A549 (cell line): Measurements from ENCODE around the gene SLC26A2. TPM values are rescaled to one million over a fixed set of nuclear protein-coding genes. Genes with fewer than 3 reads are reported as not detected.

Experiments used
- ATAC-seq, 2 experiments: fragments of 200-7000 bp in 1 of 2; fragments of >200 bp in 1 of 2; cut with Nextera tagmentation in 1 of 2; cut with Tn5 transposase in 1 of 2; 3 replicates each; pipeline versions ENCODE4 v1.8.0 to v1.9.1; 2018 to 2020; ENCODE audit warnings: mild to moderate bottlenecking in 1 of 2, moderate library complexity in 1 of 2
- CTCF ChIA-PET: fragments of 300-600 bp; sonication (Branson Sonifier 250); formaldehyde crosslinking; extraction: SDS; loops from one replicate; lab custom pipeline; 2021; ENCODE audit warnings: antibody characterized with exemption, inconsistent platforms; lab: Yijun Ruan, JAX
- POLR2A ChIA-PET: fragments of 350-600 bp; formaldehyde crosslinking; extraction: SDS; loops from one replicate; lab custom pipeline; 2021; ENCODE audit warnings: antibody characterized with exemption, inconsistent platforms; lab: Yijun Ruan, JAX
- DNase-seq, 2 experiments: peaks; one replicate each; pipeline versions ENCODE4 v3.0.0 to v3.0.0-alpha.2; 2011 to 2016; ENCODE audit warnings: low read depth in 1 of 2, low spot score in 1 of 2
- FAIRE-seq: peaks from 2 replicates; lab custom pipeline; 2011; peaks lifted over from hg19 to GRCh38; lab: Jason Lieb, UNC
- H3K27ac ChIP-seq, 2 experiments: fragments of >200 bp; sonication (Bioruptor Twin); formaldehyde crosslinking; 3 replicates each; pipeline ENCODE4 v1.5.1; 2016 to 2017
- H3K4me1 ChIP-seq: fragments of >200 bp; sonication (Bioruptor Twin); formaldehyde crosslinking; 3 replicates; pipeline ENCODE4 v1.6.1; 2016
- H3K4me2 ChIP-seq: fragments of >200 bp; sonication (Bioruptor Twin); formaldehyde crosslinking; 3 replicates; pipeline ENCODE4 v1.6.1; 2016
- H3K4me3 ChIP-seq: fragments of >200 bp; sonication (Bioruptor Twin); formaldehyde crosslinking; 3 replicates; pipeline ENCODE4 v1.5.1; 2016
- H3K9me3 ChIP-seq: fragments of >200 bp; sonication (Bioruptor Twin); formaldehyde crosslinking; 3 replicates; pipeline ENCODE4 v1.6.1; 2016
- EHF ChIP-seq: fragments of 250-450 bp; sonication (Bioruptor Pico); IDR thresholded peaks from 2 replicates; pipeline ENCODE4 v1.5.0; 2020; ENCODE audit warnings: mild to moderate bottlenecking
- ESRRA ChIP-seq: fragments of 150-350 bp; IDR thresholded peaks from 2 replicates; pipeline ENCODE4 v1.6.1; 2014; ENCODE audit warnings: mild to moderate bottlenecking, low read length, borderline replicate concordance
- FOSL2 ChIP-seq, 2 experiments: fragments of 450-650 bp in 1 of 2; fragments of >200 bp in 1 of 2; sonication (Bioruptor Twin) in 1 of 2; formaldehyde crosslinking; IDR thresholded peaks; 2 replicates each; pipeline versions ENCODE4 v1.5.0 to v1.6.1; 2016 to 2020; ENCODE audit warnings: mild to moderate bottlenecking in 1 of 2, moderate library complexity in 1 of 2
- GATA3 ChIP-seq: IDR thresholded peaks from 2 replicates; pipeline ENCODE4 v1.6.1; 2012; ENCODE audit warnings: borderline replicate concordance
- KDM5A ChIP-seq: fragments of 200-600 bp; sonication (generic); IDR thresholded peaks from 2 replicates; pipeline ENCODE4 v1.6.1; 2016; ENCODE audit warnings: antibody characterized with exemption, mild to moderate bottlenecking
- POLR2A ChIP-seq: IDR thresholded peaks from 2 replicates; pipeline ENCODE4 v1.6.1; 2012; ENCODE audit warnings: mild to moderate bottlenecking, low read length
- RAD21 ChIP-seq, 2 experiments: fragments of >200 bp in 1 of 2; sonication (Bioruptor Twin) in 1 of 2; formaldehyde crosslinking in 1 of 2; IDR thresholded peaks in 1 of 2; conservative IDR thresholded peaks in 1 of 2; 2 replicates in 1 of 2; 3 replicates in 1 of 2; pipeline ENCODE4 v1.6.1; 2012 to 2018; ENCODE audit warnings: inconsistent platforms in 1 of 2
- RARB ChIP-seq: fragments of 250-450 bp; sonication (Bioruptor Pico); IDR thresholded peaks from 2 replicates; pipeline ENCODE4 v1.8.0; 2021; ENCODE audit warnings: mild to moderate bottlenecking, moderate library complexity
- SMC3 ChIP-seq: fragments of >200 bp; sonication (Bioruptor Twin); formaldehyde crosslinking; IDR thresholded peaks from 3 replicates; pipeline ENCODE4 v1.6.1; 2018; ENCODE audit warnings: inconsistent platforms
- TFCP2L1 ChIP-seq: fragments of 250-450 bp; sonication (Bioruptor Pico); IDR thresholded peaks from 2 replicates; pipeline ENCODE4 v1.5.0; 2021; ENCODE audit warnings: mild to moderate bottlenecking
- ZC3H11A ChIP-seq: fragments of 450-650 bp; IDR thresholded peaks from 2 replicates; pipeline ENCODE4 v1.6.1; 2014; ENCODE audit warnings: antibody characterized with exemption, mild to moderate bottlenecking
- WGBS: methylation state at CpG from one replicate; pipeline ENCODE4 v1.1.6; 2017; ENCODE audit errors: missing lambda C conversion rate; 5-methylcytosine and 5-hydroxymethylcytosine counted together
- polyA plus RNA-seq, 4 experiments: library from polyadenylated mRNA; depleted of rRNA in 3 of 4; stranded (reverse); fragments of >200 nt; fragmentation: RNase III in 1 of 4; extraction: RNeasy Plus Mini Kit Qiagen cat#74134 plus additional on column Dnase treatment in 1 of 4; gene quantifications; 2 replicates in 3 of 4; 3 replicates in 1 of 4; pipeline ENCODE4 v1.2.3, GENCODE V29; 2011 to 2017
- TF ChIP-seq, protein P1 (sequence below): IDR thresholded peaks from 2 replicates; pipeline ENCODE4 v1.6.1; 2012
- TF ChIP-seq, protein P2 (sequence below): fragments of 250-450 bp; sonication (Bioruptor Pico); IDR thresholded peaks from 2 replicates; pipeline ENCODE4 v1.5.0; 2020; ENCODE audit warnings: low read depth, mild to moderate bottlenecking, moderate library complexity
- TF ChIP-seq, protein P3 (sequence below): fragments of >200 bp; sonication (Bioruptor Twin); formaldehyde crosslinking; IDR thresholded peaks from 3 replicates; pipeline ENCODE4 v1.5.1; 2016

The SLC26A2 gene
- polyA plus RNA-seq, 2 of the 4 experiments (the other 2 are of a cell fraction) = 31.9 to 32.2 TPM

DNA sequence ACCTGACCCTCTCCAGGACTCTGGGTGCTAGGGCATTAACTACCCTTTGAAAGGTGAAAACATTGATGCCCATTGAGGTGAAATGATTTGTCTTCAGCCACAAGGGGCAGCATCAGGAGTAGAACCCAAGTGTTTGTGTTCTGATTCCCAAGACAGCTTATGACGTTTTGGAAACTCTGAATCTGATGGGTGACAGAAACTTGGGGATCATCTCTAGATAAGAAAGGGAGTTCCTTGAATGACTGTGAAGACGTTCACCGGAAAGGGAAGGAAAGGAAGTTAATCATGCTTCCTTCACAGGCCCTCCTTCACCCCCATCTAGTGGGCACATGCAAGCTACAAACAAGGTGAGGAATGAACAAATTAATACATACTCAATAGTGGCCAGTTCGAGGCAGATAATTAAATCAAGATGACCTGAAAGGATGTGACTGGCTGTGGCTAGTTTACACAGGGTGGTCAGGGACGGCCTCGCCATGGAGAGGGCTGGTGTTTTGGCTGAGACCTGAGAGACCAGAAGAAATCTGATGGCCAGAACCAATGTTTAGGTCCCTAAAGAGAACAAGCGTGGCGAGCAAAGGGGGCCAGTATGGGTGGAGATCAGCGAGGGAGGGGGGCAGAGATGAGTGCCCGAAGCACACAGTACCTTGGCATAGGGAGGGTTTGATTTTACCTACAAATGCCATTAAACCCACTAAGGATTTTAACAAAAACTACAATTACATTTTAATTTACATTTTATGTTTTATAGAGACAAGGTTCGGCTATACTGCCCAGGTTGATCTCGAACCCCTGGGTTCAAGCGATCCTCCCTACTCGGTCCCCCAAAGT lies 937 bp upstream of the SLC26A2 start (continued):
- TF ChIP-seq RARB (CRISPR knock-in tag) (peak; percentile 20; the same call in 1 of the 2 replicates), GATA3 (peak; percentile 34; the same call in 1 of the 2 replicates), POLR2A (peak; percentile 36; the same call in 1 of the 2 replicates)
- TF ChIP-seq, protein P1, sequence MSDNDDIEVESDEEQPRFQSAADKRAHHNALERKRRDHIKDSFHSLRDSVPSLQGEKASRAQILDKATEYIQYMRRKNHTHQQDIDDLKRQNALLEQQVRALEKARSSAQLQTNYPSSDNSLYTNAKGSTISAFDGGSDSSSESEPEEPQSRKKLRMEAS = peak; percentile 79; the same call in 1 of the 2 replicates

DNA sequence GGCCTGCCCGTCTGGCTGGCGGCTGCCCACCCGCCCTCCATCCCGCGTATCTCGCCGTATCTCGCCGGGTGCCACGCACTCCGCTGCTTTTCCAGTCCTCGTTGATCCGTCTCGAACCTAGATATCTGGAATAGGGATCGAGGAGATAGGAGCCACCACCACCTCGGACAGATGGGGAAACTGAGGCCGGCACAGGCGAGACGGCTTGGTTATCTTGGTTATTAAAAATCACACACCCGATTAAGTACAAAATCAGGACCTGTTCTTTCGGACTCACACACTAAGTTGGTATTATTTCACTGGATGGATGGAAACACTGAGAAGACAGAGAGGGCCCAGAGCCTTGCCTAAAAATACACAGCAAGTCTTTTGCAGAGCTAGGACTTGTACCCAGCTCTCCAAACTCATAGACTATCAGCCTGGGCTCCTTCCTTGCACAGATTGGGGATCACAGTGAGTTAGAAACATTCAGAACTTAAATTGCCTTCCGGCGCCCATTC lies 678 bp downstream of the SLC26A2 start:
- FAIRE-seq (no peak), DNase-seq (no peak), ATAC-seq (peak in 1 of 2 experiments; percentile 31; a peak in 3 of 6 replicates)
- TF ChIP-seq, protein P1 = no peak
- TF ChIP-seq, protein P2, sequence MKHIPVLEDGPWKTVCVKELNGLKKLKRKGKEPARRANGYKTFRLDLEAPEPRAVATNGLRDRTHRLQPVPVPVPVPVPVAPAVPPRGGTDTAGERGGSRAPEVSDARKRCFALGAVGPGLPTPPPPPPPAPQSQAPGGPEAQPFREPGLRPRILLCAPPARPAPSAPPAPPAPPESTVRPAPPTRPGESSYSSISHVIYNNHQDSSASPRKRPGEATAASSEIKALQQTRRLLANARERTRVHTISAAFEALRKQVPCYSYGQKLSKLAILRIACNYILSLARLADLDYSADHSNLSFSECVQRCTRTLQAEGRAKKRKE (CRISPR knock-in tag) = 0 out of 2 replicates have a peak, but pooled peaks have one; percentile 16
- CTCF ChIA-PET = interaction anchor here (0.6 to 16.5 kb wide), 24 partner anchors 10 to 342 kb away, joined by 3 to 594 read pairs (median 9); partner anchors contain the start of gene PDE6A
- peak overlapping the region; percentile 80 for H3K4me2 ChIP-seq
- H3K9me3 ChIP-seq = no peaks in the 10 kb centered on the region
- peak overlapping the region; percentile 81 for H3K4me3 ChIP-seq
- WGBS = 9% methylated on average over 22 of the region's 23 CpGs
- H3K4me1 ChIP-seq = peaks cover 48% of the 10 kb centered on the region
- peak overlapping the region; percentile 91 to 96 for H3K27ac ChIP-seq
- POLR2A ChIA-PET = interaction anchor here (0.9 to 4.0 kb wide), 13 partner anchors 14 to 295 kb away, joined by 3 to 61 read pairs (median 4); partner anchors contain the start of genes HMGXB3 and TIGD6

DNA sequence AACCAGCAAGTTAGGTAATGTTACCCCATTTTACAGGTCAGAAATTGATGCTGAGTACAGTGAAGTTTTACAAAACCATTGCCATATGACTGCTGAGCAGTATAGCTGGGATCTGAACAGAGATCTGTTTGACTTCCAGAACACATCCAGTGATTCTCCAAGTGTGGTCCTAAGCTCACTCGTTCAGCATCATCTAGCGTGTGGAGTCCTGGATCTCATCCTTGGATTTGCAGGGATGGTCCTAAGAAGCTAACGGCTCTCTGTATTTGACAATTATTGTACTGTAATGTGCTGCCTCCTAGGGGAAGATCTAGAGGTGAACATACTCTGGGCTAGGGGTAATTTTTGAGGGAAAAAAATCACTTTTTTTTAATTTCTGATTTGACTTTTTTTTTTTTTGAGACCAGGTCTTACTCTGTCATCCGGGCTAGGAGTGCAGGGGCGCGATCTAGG lies 1.4 kb downstream of the SLC26A2 start:
- ChIA-PET POLR2A (interaction anchor here (0.7 to 4.0 kb wide), 6 partner anchors 27 to 180 kb away, joined by 3 to 61 read pairs (median 4); partner anchors contain the start of genes HMGXB3 and TIGD6), CTCF (interaction anchor here (0.6 to 16.5 kb wide), 55 partner anchors 9 to 451 kb away, joined by 3 to 594 read pairs (median 4); partner anchors contain the start of genes CD74, PDE6A and PPARGC1B)
- TF ChIP-seq, protein P3, sequence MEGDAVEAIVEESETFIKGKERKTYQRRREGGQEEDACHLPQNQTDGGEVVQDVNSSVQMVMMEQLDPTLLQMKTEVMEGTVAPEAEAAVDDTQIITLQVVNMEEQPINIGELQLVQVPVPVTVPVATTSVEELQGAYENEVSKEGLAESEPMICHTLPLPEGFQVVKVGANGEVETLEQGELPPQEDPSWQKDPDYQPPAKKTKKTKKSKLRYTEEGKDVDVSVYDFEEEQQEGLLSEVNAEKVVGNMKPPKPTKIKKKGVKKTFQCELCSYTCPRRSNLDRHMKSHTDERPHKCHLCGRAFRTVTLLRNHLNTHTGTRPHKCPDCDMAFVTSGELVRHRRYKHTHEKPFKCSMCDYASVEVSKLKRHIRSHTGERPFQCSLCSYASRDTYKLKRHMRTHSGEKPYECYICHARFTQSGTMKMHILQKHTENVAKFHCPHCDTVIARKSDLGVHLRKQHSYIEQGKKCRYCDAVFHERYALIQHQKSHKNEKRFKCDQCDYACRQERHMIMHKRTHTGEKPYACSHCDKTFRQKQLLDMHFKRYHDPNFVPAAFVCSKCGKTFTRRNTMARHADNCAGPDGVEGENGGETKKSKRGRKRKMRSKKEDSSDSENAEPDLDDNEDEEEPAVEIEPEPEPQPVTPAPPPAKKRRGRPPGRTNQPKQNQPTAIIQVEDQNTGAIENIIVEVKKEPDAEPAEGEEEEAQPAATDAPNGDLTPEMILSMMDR = peak; percentile 87
- TF ChIP-seq EHF (CRISPR knock-in tag) (no peak), RARB (CRISPR knock-in tag) (peak; percentile 45; the same call in 1 of the 2 replicates), SMC3 (peak; percentile 86), RAD21 (conservative IDR thresholded peaks at IDR 0.05 in 1 of 2, IDR thresholded peaks at IDR 0.05 in 1 of 2) (peak; percentile 87 to 89), KDM5A (no peak)
- ATAC-seq = peak; percentile 38 to 42; a peak in 4 of 6 replicates
- FAIRE-seq = no peak
- H3K4me1 ChIP-seq = peaks cover 43% of the 10 kb centered on the region
- 30% methylated on average over 6 of the region's 6 CpGs for WGBS
- peak overlapping the region; percentile 91 to 96; a peak in 4 of 6 replicates for H3K27ac ChIP-seq
- peak overlapping the region; percentile 81 for H3K4me3 ChIP-seq
- H3K9me3 ChIP-seq = no peaks in the 10 kb centered on the region
- DNase-seq = peak; percentile 80
- peak overlapping the region; percentile 80 for H3K4me2 ChIP-seq

DNA sequence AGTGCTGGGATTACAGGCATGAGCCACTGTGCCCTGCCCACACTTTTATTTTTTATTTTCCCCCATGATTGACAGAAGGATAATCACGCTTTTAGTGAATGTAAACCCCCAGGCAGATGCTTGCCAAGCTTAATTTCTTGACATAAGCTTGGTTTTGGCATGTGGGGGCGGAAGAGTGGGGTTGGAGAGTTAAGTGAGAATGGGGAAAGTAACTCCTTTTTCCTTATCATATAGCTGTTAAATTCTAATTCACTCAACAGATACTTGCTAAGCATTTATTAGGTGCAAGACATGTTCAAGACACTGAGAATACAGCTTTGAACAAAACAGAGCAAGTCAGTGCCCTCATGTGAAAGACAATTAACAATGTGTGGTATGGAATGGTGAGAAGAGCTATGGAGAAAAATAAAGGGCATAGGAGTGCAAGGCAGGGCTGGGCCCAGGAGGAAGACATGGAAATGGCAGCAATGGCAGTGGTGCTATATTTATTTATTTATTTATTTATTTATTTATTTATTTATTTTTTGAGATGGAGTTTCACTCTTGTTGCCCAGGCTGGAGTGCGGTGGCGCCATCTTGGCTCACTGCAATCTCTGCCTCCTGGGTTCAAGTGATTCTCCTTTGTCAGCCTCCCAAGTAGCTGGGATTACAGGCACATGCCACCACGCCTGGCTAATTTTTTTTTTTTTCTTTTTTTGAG lies 2.2 kb downstream of the SLC26A2 start:
- ChIA-PET CTCF (interaction anchor here (0.7 to 16.5 kb wide), 38 partner anchors 8 to 326 kb away, joined by 3 to 594 read pairs (median 5); partner anchors contain the start of genes PDE6A and PPARGC1B), POLR2A (interaction anchor here (0.7 to 4.0 kb wide), 5 partner anchors 28 to 179 kb away, joined by 3 to 61 read pairs (median 5); partner anchors contain the start of genes HMGXB3 and TIGD6)
- TF ChIP-seq ZC3H11A = peak; percentile 51; the same call in 1 of the 2 replicates
- no peak for TF ChIP-seq ESRRA
- no peak for TF ChIP-seq TFCP2L1 (CRISPR knock-in tag)
- TF ChIP-seq FOSL2 (IDR thresholded peaks at IDR 0.05) = no peak
- TF ChIP-seq FOSL2 (CRISPR knock-in tag; IDR thresholded peaks at IDR 0.05) = no peak
- ATAC-seq (no peak), DNase-seq (no peak), FAIRE-seq (no peak)
- H3K9me3 ChIP-seq = no peaks in the 10 kb centered on the region
- H3K4me1 ChIP-seq = peaks cover 35% of the 10 kb centered on the region
- H3K4me2 ChIP-seq = peak overlapping the region; percentile 80
- WGBS = 94% methylated on average over 5 of the region's 5 CpGs
- H3K4me3 ChIP-seq = no peak overlapping the region
- H3K27ac ChIP-seq = peak overlapping the region in 1 of 2 experiments; percentile 17; a peak in 1 of 6 replicates
